ENCODE measurements around the gene GSG1L2. TPM values are rescaled to one million over a fixed set of nuclear protein-coding genes. Genes with fewer than 3 reads are reported as not detected.

Gene GSG1L2
- total and polyA plus RNA-seq, 2 donors (not counting 3 experiments of a cell fraction or from before 2014, with no cell fraction given) = not detected

DNA sequence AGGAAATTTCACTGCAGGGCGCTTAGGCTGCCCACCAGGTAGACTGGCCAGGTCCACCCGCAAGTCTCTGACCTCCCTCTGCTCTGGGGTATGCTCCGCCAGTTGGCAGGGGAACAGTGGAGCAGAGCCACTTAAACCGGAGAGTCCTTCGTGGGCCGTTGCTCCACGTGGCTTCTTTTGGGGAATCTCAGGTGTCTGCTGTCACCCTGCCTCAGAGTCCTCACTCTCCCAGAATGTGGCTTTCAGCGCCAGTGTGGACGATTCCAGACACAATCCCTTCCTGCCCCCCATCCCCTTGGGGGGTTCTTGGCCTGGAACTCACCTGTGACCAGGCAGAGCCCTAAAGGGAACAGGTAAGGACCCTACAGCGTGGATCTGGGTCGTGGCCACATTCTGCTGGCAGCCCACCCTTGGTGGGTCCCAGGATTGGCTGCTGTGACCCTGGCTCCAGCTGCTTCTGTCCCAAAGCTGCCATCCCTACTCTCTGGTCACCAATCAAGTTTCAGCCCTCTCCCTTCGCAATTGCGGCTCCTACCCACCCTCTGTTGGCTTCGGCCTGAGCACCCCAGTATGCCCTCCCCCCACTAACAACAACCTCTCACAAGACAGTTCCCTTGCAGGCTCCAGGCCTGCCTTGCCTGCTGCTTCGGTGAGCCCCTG is 52.7 kb downstream of the GSG1L2 start:
- H3K4me3 ChIP-seq (replicated peaks in 1 of 3; ENCODE audit: insufficient read depth in 1 of 3, low read depth in 1 of 3, low read length in 3 of 3) = no peak overlapping the region
- ChIA-PET POLR2A (no interaction called here), CTCF (interaction anchor here (1.0 to 1.4 kb wide), 5 partner anchors 9 to 774 kb away, joined by 4 to 28 read pairs (median 5); partner anchors contain the start of gene CFAP52)
- no peaks in the 10 kb centered on the region for H4K20me1 ChIP-seq (replicated peaks; ENCODE audit: control insufficient read depth, extremely low read depth, insufficient read depth, low read length)
- H3K9me1 ChIP-seq (replicated peaks; ENCODE audit: control insufficient read depth, extremely low read depth, insufficient read depth, low read length) = no peaks in the 10 kb centered on the region
- TF ChIP-seq MAX (IDR thresholded peaks at IDR 0.05; ENCODE audit: insufficient read depth, insufficient read length) (no peak), JUN (IDR thresholded peaks at IDR 0.05; ENCODE audit: borderline replicate concordance, insufficient read depth, insufficient read length, low read depth) (no peak), EZH2 (IDR thresholded peaks at IDR 0.05; ENCODE audit: borderline replicate concordance, low read depth, low read length, severe bottlenecking) (no peak)
- H3K79me2 ChIP-seq (ENCODE audit: control insufficient read depth, insufficient read depth, low read length) = no peaks in the 10 kb centered on the region
- intact Hi-C loops (cut with micrococcal nuclease) = no loop called here
- no TSS peak for BruUV-seq (replicated peaks)
- H3K27me3 ChIP-seq (ENCODE audit: control insufficient read depth in 2 of 2, insufficient read depth in 2 of 2, low read length in 2 of 2) = no peaks in the 10 kb centered on the region
- no peak for FAIRE-seq
- H3K9me3 ChIP-seq (replicated peaks; ENCODE audit: control insufficient read depth, insufficient read depth, low read length) = no peaks in the 10 kb centered on the region
- no peak overlapping the region for H3K4me2 ChIP-seq (ENCODE audit: insufficient read depth, low read length)
- no peak overlapping the region for H2AFZ ChIP-seq (ENCODE audit: low read depth, low read length)
- no peaks in the 10 kb centered on the region for H3K36me3 ChIP-seq (ENCODE audit: control insufficient read depth in 2 of 2, extremely low read depth in 1 of 2, insufficient read depth in 2 of 2, low read length in 2 of 2)
- H3K4me1 ChIP-seq (ENCODE audit: control insufficient read depth, extremely low read depth, insufficient read depth, low read length) = no peaks in the 10 kb centered on the region
- no peak overlapping the region for H3K27ac ChIP-seq (ENCODE audit: insufficient read depth, low read depth, low read length)
- dilution Hi-C loops (cut with MboI; ENCODE audit: extremely low pct_ligation_motif_present, low sequenced_read_pairs) = no loop called here
- no peak overlapping the region for H3K9ac ChIP-seq (replicated peaks; ENCODE audit: extremely low read depth, insufficient read depth, low read length)
- no peak for DNase-seq (ENCODE audit: low read depth, low spot score)

- H3K9ac ChIP-seq (replicated peaks; ENCODE audit: extremely low read depth, insufficient read depth, low read length) = no peak overlapping the region
- no peak for FAIRE-seq
- dilution Hi-C loops (cut with MboI; ENCODE audit: extremely low pct_ligation_motif_present, low sequenced_read_pairs) = no loop called here
These were observed 53.4 kb downstream of the GSG1L2 start for GRCh38 chr17:9768381-9768934.

More at GRCh38 chr17:9768381-9768934, 53.4 kb downstream of the GSG1L2 start:
- Histone ChIP-seq H3K4me2 (ENCODE audit: insufficient read depth, low read length) (no peak overlapping the region), H3K36me3 (ENCODE audit: control insufficient read depth in 2 of 2, extremely low read depth in 1 of 2, insufficient read depth in 2 of 2, low read length in 2 of 2) (no peaks in the 10 kb centered on the region), H3K4me1 (ENCODE audit: control insufficient read depth, extremely low read depth, insufficient read depth, low read length) (no peaks in the 10 kb centered on the region), H3K9me1 (replicated peaks; ENCODE audit: control insufficient read depth, extremely low read depth, insufficient read depth, low read length) (no peaks in the 10 kb centered on the region), H3K4me3 (replicated peaks in 1 of 3; ENCODE audit: insufficient read depth in 1 of 3, low read depth in 1 of 3, low read length in 3 of 3) (no peak overlapping the region), H3K27me3 (ENCODE audit: control insufficient read depth in 2 of 2, insufficient read depth in 2 of 2, low read length in 2 of 2) (no peaks in the 10 kb centered on the region), H3K79me2 (ENCODE audit: control insufficient read depth, insufficient read depth, low read length) (no peaks in the 10 kb centered on the region), H3K9me3 (replicated peaks; ENCODE audit: control insufficient read depth, insufficient read depth, low read length) (no peaks in the 10 kb centered on the region), H3K27ac (ENCODE audit: insufficient read depth, low read depth, low read length) (no peak overlapping the region), H2AFZ (ENCODE audit: low read depth, low read length) (no peak overlapping the region), H4K20me1 (replicated peaks; ENCODE audit: control insufficient read depth, extremely low read depth, insufficient read depth, low read length) (no peaks in the 10 kb centered on the region)
- ChIA-PET CTCF (interaction anchor here (1.0 to 1.4 kb wide), 5 partner anchors 8 to 773 kb away, joined by 4 to 28 read pairs (median 5); partner anchors contain the start of gene CFAP52), POLR2A (no interaction called here)
- TF ChIP-seq EZH2 (IDR thresholded peaks at IDR 0.05; ENCODE audit: borderline replicate concordance, low read depth, low read length, severe bottlenecking) = no peak
- TF ChIP-seq, protein P1, sequence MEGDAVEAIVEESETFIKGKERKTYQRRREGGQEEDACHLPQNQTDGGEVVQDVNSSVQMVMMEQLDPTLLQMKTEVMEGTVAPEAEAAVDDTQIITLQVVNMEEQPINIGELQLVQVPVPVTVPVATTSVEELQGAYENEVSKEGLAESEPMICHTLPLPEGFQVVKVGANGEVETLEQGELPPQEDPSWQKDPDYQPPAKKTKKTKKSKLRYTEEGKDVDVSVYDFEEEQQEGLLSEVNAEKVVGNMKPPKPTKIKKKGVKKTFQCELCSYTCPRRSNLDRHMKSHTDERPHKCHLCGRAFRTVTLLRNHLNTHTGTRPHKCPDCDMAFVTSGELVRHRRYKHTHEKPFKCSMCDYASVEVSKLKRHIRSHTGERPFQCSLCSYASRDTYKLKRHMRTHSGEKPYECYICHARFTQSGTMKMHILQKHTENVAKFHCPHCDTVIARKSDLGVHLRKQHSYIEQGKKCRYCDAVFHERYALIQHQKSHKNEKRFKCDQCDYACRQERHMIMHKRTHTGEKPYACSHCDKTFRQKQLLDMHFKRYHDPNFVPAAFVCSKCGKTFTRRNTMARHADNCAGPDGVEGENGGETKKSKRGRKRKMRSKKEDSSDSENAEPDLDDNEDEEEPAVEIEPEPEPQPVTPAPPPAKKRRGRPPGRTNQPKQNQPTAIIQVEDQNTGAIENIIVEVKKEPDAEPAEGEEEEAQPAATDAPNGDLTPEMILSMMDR (IDR thresholded peaks at IDR 0.05; ENCODE audit: extremely low read depth in 1 of 2, insufficient read depth in 1 of 2, low read depth in 1 of 2, low read length in 2 of 2) = peak in 1 of 2 donors; percentile 13
- no TSS peak for BruUV-seq (replicated peaks)
- intact Hi-C loops (cut with micrococcal nuclease) = loop anchor here (1.0 kb wide), 2 partner anchors 39 to 191 kb away; no protein-coding TSS in a partner anchor
- DNase-seq (ENCODE audit: low read depth, low spot score) = no peak
